Ammon's horn (tissue), 1 donor: ENCODE measurements around the gene C17orf50.

ENCODE experiments used
- DNase-seq: peaks from one replicate; pipeline ENCODE4 v3.0.0-alpha.2; 2016; ENCODE audit warnings: low spot score

C17orf50 gene

DNA sequence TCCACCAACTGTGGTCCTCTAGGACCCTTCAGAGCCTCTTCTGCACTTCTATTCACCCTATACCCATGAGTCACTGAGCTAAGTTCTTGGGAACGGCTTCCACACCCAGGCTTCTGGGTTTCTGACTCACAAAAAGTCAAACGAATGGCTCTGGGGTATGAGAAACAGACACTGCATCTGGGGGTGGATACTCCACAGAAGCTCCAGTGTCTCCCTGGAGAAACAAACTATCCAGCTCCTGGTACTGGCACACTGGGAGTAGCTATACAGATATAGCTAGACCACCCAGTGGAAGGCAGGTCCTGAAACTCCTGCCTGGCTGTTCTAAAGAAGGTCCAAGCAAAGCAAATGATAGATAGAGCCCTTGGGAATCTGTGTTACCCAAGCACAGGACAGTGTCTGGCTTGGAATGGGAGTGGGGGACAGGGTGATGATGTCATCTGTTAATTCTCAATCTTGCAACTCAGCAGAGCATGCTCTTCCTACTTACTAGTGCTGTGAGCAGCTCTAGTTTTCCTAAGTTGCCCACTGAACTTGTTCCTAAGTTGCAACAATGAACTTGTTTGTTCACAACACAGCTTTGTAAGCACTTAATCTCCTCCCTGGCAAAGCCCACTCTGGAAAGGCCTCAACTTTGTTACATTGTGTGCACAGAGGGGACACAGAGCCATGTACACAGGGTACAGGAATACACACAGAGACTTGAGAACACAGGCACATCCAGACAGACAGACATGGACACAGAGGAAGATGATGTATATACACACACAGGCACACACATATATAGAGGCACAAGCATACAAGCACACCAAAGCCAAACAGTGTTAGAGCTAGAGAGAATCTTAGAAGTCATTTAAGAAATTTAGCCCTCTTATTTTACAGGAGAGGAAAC is 28.0 kb downstream of the C17orf50 start:
- DNase-seq = no peak

DNA sequence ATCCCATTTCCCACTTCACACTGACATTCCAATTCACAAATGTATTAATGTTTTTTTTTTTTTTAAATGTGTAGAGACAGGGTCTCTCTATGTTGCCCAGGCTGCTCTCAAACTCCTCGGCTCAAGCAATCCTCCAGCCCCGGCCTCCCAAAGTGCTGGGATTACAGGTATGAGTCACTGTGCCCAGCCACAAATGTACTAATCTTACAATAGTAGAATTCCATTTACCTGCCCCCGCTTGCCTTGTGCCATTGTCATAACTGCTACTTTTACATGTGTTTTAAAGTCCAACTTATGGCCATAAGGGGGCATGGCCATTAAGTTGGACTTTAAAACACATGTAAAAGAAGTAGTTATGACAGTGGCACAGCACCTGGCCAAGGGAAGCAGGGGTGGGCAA is 30.2 kb downstream of the C17orf50 start:
- DNase-seq = no peak

DNA sequence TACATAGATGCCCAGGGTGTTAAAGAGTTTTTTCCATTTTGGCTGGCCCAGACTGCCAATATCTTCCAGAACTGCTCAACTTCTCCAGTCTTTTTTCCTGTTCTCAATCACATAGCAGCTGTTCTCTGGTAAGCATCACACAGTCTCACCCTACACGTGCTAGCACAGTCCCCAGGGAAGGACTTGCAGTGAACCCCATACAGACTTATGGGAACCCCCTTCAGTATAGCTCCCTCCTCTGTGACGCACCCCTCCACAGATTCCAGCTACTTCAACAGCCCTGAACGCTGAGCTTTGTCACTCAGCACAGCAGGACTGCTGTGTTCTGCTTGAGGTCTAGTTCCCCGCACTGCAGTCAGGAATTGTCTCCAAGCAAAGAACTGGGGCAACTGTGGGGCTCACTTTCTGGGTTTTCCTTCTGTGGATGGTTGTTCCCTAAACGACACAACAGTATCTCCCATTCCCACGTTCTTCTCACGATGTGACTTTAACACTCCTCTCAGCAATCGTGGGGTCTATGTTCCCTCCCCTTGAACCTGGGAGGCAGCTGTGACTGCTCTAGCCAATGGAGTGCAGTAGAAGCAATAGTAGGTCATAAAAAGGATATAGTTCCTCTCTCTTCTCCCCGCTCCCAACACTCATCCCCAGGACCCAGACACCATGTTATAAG is 31.1 kb downstream of the C17orf50 start:
- DNase-seq = no peak

DNA sequence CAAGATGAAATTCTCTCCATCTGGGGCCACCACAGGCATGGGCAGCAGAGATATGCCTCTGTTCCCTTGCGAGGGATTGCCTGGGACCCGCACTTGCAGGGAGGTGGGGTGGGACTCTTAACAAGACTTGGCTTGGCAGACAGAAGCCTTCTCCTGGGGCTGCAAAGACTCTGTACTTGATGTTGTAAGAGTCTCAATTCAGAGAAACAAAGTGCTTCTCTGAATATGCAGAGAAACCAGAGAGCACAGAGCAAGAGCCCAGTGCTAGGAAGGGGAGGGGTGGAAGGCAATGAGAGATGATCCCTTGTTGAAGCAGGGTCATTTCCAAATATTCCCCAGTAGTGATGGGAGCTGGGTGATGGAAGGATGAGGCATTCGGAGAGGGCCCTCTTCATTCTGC is 32.6 kb downstream of the C17orf50 start:
- DNase-seq = peak; percentile 42

DNA sequence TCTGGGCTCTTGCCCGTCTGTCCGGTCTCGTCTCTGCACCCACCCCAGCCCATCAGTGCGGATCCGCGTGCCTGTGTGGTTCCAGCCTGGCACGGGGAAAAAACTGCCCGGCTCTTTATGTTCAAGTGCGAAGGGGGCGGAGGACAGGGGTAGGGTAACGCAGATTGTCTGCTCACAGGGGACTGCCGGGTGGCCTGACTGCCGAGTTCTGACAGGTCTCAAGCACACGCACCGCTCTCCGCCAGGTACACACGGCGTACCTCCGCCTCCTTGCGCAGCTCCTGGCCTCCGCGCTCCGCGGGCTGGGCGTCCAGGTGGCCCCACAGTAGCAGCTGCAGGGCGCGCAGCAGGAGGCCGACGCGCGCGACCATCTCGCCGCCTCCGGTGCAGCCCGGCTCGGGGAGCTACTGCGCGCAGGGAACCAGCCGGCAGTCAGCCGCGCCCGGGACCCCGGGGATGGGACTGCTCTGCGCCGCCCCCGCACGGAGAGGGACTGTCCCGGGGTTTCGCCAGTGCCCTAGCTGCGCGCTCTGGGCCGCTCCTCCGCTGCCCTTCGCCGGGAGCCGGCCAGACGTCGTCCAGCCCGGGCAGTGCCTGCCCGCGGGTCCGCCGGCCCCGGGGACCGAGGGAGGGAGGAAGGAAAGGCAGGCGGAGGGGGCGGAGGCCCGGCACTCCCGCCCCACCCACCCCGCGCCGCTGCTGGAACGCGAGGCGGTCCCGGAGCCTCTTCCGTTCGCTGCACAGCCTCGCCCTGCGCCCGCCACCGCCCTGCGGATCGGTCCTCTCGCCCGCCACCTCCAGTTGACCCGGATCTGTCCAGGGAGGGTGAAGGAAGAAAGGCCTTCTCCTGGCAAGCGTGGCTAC is 34.6 kb downstream of the C17orf50 start, which contains the start of gene MMP28:
MMP28 (minus strand) TSS at position 635 of the 864 bp plus-strand sequence; CDS start at position 371, 264 bp downstream.
- no peak for DNase-seq

DNA sequence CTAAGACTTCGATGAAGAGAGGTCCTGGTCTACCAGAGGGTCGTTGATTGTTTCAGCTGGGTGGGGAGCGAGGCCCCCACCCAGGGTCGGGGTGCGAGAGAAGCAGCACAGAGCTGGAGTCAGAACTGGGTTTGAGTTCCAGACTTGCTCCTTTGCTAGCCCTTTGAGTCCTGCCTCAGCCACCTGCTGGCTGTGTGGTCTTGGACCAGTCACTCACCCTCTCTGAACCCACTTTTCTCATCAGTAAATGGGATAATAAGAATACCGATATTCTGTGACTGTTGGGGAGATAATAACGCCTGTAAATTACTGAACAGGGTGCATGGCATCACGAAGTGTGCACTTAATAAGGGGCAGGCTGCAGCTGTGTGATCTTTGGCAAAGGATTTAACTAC is 35.2 kb downstream of the C17orf50 start:
- no peak for DNase-seq

DNA sequence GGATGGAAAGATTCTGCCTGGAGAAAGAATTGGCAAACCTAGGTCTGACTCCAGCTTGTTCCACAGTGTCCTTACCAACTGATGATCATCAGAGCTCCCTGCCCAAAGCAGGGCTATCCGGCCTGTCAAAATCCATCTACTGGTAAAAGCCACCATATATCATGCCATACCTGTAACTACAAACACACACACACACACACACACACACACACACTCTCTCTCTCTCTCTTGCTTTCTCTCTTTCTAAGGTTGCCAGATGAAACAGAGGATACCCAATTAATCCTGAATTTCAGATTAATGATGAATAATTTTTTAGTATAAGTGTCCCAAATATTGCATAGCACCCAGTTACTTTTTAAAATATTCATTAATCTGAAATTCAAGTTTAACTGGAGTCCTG is 36.3 kb downstream of the C17orf50 start:
- no peak for DNase-seq

DNA sequence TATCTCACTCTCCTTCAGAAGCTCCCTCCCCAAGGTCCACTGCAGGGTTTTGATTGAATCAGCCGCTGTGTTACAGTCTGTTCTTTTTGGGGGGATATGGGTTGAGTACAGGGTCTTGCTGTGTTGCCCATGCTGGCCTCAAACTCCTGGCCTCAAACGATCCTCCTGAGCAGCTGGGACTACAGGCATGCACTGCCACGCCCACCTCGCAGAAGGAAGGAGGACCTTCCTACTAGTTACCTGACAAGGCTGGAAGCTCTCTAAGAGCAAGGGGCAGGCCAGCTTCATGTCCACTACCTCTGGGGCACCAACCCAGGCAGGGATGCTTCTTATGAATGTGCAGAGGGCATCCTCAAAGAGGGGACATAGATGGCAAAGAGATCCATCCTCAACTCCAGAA is 36.7 kb downstream of the C17orf50 start:
- no peak for DNase-seq

DNA sequence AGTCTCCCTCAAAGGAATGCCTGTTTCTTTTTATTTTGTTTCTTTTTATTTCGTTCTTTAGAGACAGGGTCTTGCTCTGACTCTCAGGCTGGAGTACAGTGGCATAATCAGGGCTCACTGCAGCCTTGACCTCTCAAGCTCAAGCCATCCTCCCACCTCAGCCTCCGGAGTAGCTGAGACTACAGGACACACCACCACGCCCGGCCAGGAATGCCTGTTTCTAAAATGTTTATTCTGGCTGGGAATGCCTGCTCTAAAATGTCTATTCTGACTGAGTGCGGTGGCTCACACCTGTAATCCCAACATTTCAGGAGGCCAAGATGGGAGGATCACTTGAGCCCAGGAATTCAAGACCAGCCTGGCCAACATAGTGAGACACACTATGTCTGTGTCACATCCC is 37.2 kb downstream of the C17orf50 start:
- DNase-seq = no peak

DNA sequence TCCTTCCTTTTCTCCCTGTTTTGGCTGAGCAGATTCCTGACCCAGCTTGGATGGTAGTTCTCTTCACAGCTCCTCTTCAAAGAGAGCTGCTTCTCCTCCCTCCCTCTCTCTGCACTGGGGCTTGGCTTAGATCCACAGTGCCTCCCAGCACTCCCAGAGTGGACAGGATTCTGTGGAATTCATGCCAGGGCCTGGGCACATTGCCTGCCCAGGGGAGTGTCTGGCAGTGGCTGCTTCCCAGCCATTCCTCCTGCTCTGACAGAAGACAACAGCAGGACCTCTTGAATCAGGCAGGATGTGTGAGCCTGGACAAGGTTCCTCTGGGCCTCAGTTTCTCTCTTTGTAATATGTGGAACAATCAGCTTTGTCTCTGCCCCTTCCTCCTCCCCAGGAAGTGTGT is 39.3 kb downstream of the C17orf50 start:
- DNase-seq = peak; percentile 79

DNA sequence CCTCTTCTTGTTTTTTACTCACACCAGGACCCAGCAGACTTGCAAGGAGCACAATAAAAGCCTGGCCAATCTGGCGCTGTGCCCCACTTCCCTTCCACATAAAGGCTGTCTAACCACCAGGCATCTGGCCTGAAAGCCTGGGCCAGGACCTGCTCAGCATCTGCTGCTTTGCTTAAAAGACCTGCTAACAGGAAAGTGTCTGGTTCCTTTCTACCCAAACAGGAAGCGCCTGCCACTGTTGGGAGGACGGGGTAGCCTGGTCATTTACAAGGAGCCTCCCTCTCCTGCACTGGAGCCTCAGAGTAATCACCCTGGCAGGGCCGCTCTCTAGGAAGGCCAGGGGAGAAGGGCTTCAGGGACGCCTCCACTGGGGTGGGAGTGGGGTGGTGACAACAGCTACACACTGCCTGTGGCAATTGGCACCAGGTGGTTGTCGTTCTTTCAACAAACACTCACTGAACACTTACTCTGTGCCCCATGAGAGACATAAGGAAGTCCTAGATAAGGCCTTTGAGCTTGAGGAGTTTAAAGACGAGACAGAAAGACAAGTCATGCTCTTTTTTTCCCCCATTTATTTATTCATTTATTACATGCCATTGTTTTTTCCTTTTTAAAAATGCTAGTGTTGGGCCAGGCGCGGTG is 41.0 kb downstream of the C17orf50 start:
- DNase-seq = peak; percentile 88

DNA sequence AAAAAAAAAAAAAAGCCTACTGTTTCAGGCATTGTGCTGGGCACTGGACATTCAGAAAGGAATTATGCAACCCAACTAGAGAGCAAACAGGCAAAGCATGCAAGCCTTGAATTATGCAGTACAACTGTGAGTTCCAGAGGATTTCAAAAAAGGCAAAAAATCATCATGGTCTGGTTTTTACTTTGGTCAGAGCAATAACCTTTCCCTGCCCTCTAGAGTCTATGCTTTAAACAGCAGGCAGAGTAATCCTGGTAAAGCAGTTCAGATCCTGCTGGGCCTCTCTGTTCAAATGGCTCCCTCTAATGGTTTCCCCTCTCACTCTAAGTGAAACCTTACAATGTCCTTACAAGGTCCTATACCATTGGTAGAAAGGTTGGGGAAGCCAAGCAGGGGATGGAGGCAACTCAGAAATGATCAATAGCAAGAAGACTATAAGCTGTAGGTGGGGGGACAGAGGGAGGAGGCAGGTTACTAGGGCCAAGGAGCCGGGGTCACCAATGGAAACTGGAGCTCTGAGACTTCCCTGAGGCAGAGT is 44.0 kb downstream of the C17orf50 start:
- peak; percentile 89 for DNase-seq

DNA sequence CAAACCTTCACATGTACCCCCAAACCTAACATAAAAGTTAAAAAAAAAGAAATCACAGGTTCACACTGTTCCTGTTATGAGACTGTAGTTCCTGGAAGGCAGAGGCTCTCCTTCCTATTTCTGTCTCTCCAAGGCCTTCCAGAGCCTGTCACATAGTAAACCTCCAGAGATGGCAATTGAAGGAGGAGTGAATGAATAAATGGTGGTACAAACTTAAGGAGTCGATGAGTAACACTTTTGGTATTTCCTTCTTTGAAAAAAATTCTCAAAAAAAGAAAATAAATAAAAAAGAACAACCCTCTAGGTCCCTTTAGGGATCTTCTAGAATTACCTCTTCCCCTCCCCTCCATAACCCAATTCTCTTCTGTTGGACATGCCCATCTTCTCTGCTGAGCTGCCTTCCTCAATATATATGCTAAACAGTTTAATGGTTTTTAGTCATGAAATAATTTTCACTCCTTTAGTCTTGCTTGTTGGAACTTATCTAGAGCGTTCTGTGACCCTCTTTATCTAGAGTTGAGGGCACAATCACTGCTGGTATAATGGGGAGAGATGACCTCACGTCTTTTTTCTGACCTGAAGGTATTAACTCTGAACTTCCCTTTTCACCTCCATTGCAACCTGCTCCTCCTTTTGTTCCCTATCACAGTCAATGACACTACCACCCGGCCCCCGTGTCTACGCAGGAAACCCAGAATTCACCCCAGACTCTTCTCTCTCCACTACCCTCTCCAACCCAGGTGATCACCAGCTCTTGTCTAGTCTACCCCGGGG is 46.9 kb downstream of the C17orf50 start:
- no peak for DNase-seq

DNA sequence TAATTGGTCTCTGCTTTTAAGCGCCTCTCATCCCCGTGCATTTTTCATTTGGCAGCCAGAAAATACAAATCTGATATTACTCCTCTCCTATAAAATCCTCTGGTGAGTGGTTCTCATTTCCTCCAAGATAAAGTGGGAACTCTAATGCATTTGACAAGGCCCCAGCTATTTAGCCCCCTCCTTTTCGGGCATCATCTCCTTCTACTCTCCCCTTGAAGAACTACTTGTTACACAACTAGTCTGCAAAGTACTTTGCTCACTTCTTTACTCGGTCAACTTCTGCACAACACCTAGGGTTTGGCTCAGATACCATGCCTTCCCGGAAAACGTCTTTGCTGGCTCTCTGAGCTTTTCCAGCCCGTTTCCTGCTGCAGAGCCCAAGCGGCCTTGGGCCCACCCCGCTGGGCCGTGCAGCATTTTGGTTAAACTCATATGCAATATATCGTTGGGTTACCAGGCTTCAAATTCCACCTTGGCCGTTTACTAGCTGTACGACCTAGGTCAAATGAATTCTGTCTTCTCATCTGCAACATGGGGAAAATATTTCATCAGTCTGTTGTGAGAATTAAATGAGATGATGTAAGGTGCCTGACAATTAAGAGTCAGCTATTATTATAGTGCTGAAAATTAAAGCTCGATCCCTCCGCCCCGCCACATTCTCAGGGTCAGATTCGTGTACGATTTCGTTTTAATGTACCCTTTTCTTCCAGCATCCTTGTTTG is 47.7 kb downstream of the C17orf50 start:
- DNase-seq = peak; percentile 6

DNA sequence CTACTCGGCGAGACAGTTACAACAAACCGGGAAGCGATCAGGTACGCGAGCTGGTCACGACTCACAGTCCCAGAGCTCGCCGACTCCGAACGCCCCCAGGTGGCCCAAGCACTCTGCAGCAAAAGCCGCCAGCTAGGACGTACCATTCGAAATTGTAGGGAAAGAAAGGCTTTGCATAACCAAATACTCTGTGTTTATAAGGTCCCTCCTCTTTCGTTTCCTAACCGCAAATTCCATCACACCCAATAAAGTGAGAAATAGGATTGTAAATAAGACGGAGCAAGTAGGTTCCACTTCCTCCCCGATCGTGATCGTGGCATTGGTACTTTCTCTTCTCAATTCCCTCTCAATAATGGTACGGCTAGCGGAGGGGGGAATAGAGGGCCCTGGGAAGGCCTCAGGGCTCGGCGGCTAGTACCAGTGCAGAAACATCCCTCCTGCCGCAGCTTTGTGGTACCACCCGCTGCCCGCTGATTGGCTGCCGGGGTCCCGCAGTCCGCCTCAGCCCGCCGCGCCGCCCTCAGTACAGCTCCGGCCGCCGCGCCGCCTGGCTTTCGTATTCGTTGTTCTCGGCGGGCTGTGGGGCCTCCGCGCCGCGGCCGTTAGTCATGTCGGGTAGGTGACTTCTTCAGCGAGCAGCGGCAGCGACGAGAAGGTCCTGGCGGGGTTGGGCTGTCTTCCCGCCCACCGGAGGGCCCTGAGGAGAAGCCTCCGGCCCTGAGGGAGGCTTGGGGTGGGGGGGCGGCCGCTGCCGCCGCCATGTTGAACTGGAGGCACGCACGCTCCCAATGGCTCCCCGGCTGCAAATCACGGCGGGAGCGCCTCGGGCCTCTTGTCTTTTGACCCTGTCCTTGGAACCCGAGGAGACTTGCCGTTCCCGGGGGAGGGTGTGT is 48.5 kb downstream of the C17orf50 start, which contains the start of gene TAF15:
TAF15 (plus strand) TSS at position 523 of the 893 bp plus-strand sequence; CDS start at position 609, 86 bp downstream.
- peak; percentile 99 for DNase-seq

DNA sequence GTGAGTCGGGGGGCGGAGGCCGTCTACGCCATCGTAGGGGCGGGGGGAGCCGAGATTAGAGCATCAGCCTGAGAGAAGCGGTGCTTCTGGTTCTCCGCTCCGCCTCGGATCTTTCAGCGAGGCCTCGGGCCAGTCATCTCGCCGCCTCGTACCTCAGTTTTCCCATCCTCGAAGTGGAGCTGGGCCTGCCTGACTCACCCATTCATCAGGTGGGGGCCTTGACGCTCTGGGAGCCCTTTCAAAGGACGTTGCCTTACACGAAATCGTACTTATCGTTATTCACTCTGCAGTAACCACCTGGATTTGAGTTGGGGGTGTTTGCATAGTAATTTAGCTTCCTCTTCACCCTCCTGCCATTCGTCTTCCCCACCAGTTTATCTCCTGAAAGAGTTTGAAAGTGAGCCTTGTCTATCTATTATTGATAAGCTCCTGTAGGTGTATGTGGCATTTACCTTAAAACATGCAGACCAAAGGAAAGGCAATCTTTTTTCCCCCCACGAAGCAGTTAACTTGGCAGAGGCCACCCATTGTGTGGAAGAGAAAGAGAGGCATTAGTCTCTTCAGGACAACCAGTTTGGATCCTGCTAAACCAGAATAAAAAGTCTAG is 49.3 kb downstream of the C17orf50 start:
- no peak for DNase-seq

DNA sequence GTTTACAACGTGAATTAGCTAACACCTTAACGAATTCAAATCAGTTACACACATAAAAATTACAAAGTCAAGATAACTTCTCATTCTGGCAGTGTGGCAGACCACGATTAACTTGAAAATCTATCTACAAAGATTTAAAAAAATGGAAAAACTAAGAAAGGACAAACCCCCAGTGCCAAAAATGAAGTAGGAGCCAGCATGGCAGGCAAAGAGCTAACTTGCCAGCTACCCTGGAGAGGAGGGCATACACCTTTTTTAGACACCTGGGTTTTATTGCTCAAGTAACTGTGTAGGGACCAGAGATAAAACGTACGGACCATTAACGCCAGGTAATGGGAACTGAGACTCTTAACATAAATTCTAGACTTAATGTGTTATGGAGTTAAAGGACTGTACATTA is 51.1 kb downstream of the C17orf50 start:
- no peak for DNase-seq

DNA sequence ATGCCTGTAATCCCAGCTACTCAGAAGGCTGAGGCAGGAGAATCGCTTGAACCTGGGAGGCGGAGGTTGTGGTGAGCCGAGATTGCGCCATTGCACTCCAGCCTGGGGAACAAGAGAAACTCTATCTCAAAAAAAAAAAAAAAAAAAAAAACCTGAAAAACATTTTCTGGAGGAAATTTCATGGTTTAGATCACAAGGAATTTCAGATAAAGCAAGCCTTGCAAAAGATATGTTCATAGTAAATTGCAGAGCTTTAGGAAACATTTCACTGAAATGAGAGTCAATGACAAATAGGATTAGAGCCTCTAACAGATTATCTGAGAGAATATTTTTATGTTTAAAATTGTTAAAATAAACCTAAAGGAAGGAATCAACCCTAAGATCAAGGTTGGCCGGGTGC is 51.8 kb downstream of the C17orf50 start:
- DNase-seq = no peak
